ENCODE data around the gene JDP2. TPM values are rescaled to one million over a fixed set of nuclear protein-coding genes. Genes with fewer than 3 reads are reported as not detected.

Gene JDP2
- total RNA-seq, 2 experiments from 2014 or later, result 0.93 to 1.5 TPM

- POLR2A ChIA-PET, result interaction anchor here (0.7 to 5.7 kb wide), 9 partner anchors 13 to 47 kb away, joined by 3 to 61 read pairs (median 4); no protein-coding TSS in a partner anchor
- CTCF ChIA-PET, result interaction anchor here (1.1 to 6.4 kb wide), 8 partner anchors 17 to 47 kb away, joined by 3 to 40 read pairs (median 6); no protein-coding TSS in a partner anchor
These were observed 94.6 kb downstream of the JDP2 start, which contains the start of gene BATF for GRCh38 chr14:75522224-75522982. Gene BATF (plus strand): TSS chr14:75522469. CDS start chr14:75522683, 214 bp downstream.

DNA sequence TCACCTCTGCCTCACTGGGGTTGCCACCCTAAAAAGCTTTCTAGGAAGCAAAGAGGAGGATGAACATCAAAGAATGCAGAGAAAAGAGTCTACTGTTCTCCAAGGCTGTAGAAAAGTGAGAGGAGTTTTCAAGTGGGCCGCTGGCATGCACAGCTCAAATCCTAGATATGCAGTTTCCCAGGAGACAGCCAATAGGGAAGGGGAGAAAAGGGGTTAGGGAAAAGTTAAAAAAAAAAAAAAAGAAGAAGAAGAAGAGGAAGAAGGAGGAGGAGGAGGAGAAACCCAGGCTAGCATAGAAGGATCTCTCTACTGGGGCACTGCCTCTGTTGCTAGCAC is 95.1 kb downstream of the JDP2 start:
- CTCF ChIA-PET, result interaction anchor here (1.1 to 6.4 kb wide), 7 partner anchors 16 to 46 kb away, joined by 3 to 40 read pairs (median 6); no protein-coding TSS in a partner anchor
- POLR2A ChIA-PET, result interaction anchor here (0.7 to 5.7 kb wide), 6 partner anchors 12 to 46 kb away, joined by 3 to 61 read pairs (median 4); no protein-coding TSS in a partner anchor

Other genes with a start within 250 kb of the JDP2 start
- 1 to 10 TPM; 4.3 to 6.4 TPM for gene FOS, start 149.2 kb upstream of the JDP2 start, total RNA-seq
- gene BATF, start 94.4 kb downstream of the JDP2 start, total RNA-seq, result 100 to 1,000 TPM; 122 to 127 TPM
- gene FLVCR2, start 150.6 kb downstream of the JDP2 start, total RNA-seq, result 1 to 10 TPM in 1 of 2 experiments, under 1 TPM in 1; 0.67 to 5.0 TPM
- 10 to 100 TPM; 18.0 to 18.7 TPM for gene ERG28, start 232.9 kb downstream of the JDP2 start, total RNA-seq
- gene TTLL5, start 233.2 kb downstream of the JDP2 start, total RNA-seq, result 10 to 100 TPM; 32.2 to 39.2 TPM

Data from activated CD8-positive, alpha-beta memory T cell treated with anti-CD3 and anti-CD28 coated beads for 36 hours (primary cell).